ENCODE data around the gene LIPM.

DNA sequence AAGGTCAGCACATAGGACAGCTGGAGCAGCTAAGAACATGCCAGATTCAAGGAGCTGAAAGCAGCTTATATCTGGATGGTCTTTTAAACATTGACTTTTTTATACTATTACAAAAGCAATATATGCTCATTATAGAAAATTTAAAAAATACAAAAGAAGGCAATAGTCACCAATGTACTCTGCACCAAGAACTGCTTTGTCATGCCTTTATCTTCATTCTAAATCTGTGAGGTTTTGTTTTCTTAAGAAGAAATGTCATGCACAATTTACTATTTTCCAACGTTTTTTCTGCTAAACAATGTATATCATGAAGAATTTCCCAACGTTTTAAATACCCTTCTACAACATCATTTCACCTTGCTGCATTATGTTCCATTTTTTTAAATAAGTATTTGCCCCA lies 2.8 kb downstream of the LIPM start:
- TF ChIP-seq, protein P1, sequence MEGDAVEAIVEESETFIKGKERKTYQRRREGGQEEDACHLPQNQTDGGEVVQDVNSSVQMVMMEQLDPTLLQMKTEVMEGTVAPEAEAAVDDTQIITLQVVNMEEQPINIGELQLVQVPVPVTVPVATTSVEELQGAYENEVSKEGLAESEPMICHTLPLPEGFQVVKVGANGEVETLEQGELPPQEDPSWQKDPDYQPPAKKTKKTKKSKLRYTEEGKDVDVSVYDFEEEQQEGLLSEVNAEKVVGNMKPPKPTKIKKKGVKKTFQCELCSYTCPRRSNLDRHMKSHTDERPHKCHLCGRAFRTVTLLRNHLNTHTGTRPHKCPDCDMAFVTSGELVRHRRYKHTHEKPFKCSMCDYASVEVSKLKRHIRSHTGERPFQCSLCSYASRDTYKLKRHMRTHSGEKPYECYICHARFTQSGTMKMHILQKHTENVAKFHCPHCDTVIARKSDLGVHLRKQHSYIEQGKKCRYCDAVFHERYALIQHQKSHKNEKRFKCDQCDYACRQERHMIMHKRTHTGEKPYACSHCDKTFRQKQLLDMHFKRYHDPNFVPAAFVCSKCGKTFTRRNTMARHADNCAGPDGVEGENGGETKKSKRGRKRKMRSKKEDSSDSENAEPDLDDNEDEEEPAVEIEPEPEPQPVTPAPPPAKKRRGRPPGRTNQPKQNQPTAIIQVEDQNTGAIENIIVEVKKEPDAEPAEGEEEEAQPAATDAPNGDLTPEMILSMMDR (IDR thresholded peaks at IDR 0.05; ENCODE audit: low read length) = no peak
- TF ChIP-seq EZH2phosphoT487 (IDR thresholded peaks at IDR 0.05; ENCODE audit: low read length) = no peak
